Stimulated activated CD4-positive, alpha-beta T cell treated with anti-CD3 and anti-CD28 coated beads, Interleukin-4, amount 100 ng/mL, for 4 hours (primary cell): ENCODE results near the gene DAB2.

Experiments used
- DNase-seq, 2 experiments: peaks; one replicate each; pipeline ENCODE4 v3.0.0-alpha.2; 2020

The DAB2 gene

GRCh38 chr5:39447059-39447458, 22.3 kb upstream of the DAB2 start:
- DNase-seq, result no peak

GRCh38 chr5:39446231-39446630, 21.5 kb upstream of the DAB2 start:
- DNase-seq, result no peak

GRCh38 chr5:39443911-39444310, 19.1 kb upstream of the DAB2 start:
- DNase-seq, result no peak

GRCh38 chr5:39442991-39443390, 18.2 kb upstream of the DAB2 start:
- no peak for DNase-seq

- no peak for DNase-seq
These were observed 17.1 kb upstream of the DAB2 start for GRCh38 chr5:39441838-39442237.

- DNase-seq, result no peak
These were observed 16.3 kb upstream of the DAB2 start for GRCh38 chr5:39440958-39441624.

GRCh38 chr5:39440192-39440957, 15.6 kb upstream of the DAB2 start:
- DNase-seq, result no peak

- no peak for DNase-seq
These were observed 14.9 kb upstream of the DAB2 start for GRCh38 chr5:39439582-39440162.

- DNase-seq, result no peak
These were observed 12.7 kb upstream of the DAB2 start for GRCh38 chr5:39437467-39437866.

- no peak for DNase-seq
These were observed 9.1 kb upstream of the DAB2 start for GRCh38 chr5:39433848-39434247.

- no peak for DNase-seq
These were observed 8.1 kb upstream of the DAB2 start for GRCh38 chr5:39432696-39433530.

GRCh38 chr5:39430461-39430860, 5.7 kb upstream of the DAB2 start:
- no peak for DNase-seq

GRCh38 chr5:39428640-39429039, 3.9 kb upstream of the DAB2 start:
- no peak for DNase-seq

GRCh38 chr5:39427633-39428032, 2.9 kb upstream of the DAB2 start:
- DNase-seq, result no peak

GRCh38 chr5:39427229-39427628, 2.4 kb upstream of the DAB2 start:
- no peak for DNase-seq

GRCh38 chr5:39426746-39427105, 1.9 kb upstream of the DAB2 start:
- DNase-seq, result no peak

- DNase-seq, result no peak
These were observed 1.4 kb upstream of the DAB2 start for GRCh38 chr5:39426051-39426745.

- DNase-seq, result no peak
These were observed 1.4 kb downstream of the DAB2 start for GRCh38 chr5:39423331-39423751.

GRCh38 chr5:39422728-39423285, 2.0 kb downstream of the DAB2 start:
- no peak for DNase-seq

GRCh38 chr5:39422036-39422606, 2.7 kb downstream of the DAB2 start:
- no peak for DNase-seq

- no peak for DNase-seq
These were observed 4.2 kb downstream of the DAB2 start for GRCh38 chr5:39420482-39421145.
